A673 (cell line): ENCODE measurements around the gene CHCHD3.

Experiments
- EZH2 ChIP-seq: fragments of 200-600 bp; sonication (generic); IDR thresholded peaks from 2 replicates; pipeline ENCODE4 v1.6.1; 2017; ENCODE audit warnings: borderline replicate concordance, low read depth, mild to moderate bottlenecking, mixed read lengths, antibody characterized with exemption, low read length; ENCODE audit not compliant: poor library complexity, severe bottlenecking
- TF ChIP-seq, protein P1 (sequence below): fragments of 300-800, 200-600 bp; sonication (generic); conservative IDR thresholded peaks from 2 replicates; pipeline ENCODE4 v1.5.1; 2017; ENCODE audit warnings: low read depth, mild to moderate bottlenecking, antibody characterized with exemption, low read length, moderate library complexity, mixed read lengths

DNA sequence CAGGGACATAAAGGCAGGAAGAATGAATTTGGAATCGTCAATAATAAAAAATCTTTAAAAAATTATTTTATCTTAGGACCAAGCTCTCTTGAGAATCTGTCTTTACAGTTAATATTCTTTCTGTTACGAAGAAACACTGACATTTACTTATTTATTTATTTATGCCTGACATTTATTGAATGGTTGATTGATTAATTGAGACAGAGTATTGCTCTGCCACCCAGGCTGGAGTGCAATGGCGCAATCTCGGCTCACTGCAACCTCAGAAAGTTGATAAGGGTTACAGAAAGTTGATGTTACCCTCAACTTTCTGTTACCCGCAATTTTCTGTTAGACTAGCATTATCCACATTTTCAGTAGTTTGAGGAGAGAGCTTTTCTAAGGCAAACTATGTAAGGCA is 70.1 kb downstream of the CHCHD3 start:
- TF ChIP-seq, protein P1, sequence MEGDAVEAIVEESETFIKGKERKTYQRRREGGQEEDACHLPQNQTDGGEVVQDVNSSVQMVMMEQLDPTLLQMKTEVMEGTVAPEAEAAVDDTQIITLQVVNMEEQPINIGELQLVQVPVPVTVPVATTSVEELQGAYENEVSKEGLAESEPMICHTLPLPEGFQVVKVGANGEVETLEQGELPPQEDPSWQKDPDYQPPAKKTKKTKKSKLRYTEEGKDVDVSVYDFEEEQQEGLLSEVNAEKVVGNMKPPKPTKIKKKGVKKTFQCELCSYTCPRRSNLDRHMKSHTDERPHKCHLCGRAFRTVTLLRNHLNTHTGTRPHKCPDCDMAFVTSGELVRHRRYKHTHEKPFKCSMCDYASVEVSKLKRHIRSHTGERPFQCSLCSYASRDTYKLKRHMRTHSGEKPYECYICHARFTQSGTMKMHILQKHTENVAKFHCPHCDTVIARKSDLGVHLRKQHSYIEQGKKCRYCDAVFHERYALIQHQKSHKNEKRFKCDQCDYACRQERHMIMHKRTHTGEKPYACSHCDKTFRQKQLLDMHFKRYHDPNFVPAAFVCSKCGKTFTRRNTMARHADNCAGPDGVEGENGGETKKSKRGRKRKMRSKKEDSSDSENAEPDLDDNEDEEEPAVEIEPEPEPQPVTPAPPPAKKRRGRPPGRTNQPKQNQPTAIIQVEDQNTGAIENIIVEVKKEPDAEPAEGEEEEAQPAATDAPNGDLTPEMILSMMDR, result no peak
- no peak for TF ChIP-seq EZH2
